NCI-H69 (cell line): ENCODE measurements around the gene CGREF1.

Experiments used
- DNase-seq: peaks from one replicate; lab custom pipeline; 2025; lab: John Stamatoyannopoulos, UW

CGREF1 gene, protein sequence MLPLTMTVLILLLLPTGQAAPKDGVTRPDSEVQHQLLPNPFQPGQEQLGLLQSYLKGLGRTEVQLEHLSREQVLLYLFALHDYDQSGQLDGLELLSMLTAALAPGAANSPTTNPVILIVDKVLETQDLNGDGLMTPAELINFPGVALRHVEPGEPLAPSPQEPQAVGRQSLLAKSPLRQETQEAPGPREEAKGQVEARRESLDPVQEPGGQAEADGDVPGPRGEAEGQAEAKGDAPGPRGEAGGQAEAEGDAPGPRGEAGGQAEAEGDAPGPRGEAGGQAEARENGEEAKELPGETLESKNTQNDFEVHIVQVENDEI

DNA sequence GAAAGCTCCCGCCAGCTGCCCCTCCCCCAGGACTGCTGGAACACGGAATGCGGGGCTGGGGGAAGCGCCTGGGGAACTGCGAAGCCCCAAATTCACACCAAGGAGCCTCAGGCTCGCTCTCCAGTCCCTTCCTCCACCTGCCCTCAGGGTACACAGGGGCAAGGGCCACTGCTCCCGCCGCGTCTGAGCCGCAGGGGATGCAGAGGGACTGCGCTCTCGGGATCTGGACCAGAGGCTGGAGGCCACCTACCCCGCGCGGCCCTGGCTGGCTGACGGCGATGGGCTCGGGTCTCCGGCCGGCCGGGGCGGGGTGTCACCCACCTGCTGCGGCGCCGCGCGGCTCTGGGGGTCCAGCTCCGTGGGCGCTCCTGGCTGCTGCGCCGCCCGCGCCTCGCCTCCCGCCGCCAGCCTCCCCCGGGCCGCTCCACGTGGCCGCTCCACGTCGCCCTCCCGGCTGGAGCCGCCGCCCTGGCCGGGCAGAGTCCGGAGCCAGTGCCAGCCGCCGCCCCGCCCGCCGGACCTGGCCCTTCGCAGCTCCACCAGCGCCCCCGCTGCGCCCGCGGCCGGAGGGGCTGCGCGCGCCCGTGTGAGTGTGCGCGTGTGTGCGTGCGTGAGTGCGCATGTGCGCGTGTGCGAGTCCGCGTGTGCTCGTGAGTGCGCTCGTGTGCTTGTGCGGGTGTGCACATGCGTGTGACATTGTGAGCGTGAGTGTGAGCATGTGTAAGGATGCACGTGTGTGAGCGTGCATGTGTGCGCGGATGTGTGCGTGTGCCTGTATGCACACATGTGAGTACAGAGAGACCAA is at the start of gene CGREF1:
Gene CGREF1 (minus strand): TSS at position 604 of the 805 bp plus-strand sequence. CDS start 14,762 bp downstream, outside the sequence.
- peak; percentile 66 for DNase-seq

DNA sequence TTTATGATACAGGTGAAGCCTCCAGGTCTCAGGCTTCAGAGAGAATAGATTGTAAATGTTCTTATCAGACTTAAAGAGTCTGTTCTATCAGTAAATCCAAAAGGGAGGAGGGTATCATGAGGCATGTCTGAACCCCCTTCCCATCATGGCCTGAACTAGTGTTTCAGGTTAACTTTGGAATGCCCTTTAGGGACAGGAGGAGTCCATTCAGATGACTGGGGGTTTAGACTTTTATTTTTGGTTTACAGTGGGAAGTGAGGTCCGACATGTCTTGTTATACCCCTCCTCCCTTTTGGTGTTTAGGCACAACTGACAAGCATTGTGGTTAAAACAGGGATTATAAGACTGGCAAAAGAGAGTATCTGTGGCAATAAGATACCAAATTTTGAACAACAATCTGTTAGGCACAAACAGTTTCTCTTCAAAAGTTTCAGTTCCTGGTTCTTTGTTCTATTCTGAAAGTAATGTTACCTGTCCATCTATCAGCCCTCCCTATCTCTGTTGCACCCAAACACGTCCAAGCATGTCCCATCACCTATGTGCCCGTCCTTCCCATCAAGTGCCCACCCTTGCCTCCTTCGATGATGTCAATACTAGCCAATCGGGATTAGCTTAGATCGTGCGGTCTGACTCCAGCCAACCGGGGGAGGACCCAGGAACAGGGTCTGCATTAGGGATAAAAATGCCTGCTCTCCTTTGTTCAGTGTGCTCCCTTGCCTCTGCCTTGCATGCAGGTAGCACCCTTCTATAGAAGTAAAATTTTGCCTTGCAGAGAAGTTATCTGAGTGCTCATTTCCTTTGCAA is 46.2 kb upstream of the CGREF1 start:
- DNase-seq = no peak

DNA sequence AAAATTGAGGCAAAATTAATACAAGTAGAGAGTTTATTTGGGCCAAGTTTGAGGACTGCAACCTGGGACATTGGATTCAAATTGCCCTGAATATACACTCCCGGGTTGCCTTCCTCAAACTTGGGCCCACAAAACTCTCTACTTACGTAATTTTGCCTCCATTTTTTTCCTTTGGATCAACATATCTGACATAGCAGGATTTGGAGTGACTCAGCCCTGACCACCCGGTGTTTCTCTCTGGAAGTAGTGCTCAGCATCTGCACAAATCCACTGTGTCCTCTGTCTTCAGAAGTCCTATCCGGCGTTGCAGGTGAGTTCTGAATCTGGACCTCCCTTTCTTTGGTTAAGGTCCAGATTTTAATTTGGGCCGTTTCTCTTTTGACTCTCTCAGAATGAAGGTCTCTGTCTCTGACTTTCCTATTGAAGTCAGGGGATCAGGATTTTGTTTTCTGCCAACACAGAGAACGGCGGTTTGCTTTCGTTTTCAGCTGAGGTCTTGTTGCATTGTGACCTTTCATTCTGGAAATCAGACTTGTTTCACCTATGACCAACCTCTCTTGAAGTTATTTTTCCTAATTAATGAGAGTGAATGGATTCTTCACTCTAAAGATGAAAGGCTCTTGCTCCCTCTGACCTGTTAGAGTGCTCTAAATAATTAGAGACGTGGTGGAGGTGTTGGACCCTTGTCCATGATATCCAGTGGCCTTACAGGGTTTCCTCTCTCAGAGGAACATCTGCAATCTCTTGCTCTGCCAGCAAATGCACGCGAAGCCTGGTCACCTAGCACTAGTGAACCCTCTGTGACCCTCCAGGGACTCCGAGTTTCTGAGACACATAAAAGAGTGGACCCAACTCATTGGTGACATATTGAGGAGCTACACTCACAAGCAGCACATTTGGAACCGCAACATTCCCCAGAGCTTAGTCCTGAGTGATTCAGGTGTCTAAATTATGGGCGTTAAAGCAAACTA is 43.5 kb upstream of the CGREF1 start:
- no peak for DNase-seq

DNA sequence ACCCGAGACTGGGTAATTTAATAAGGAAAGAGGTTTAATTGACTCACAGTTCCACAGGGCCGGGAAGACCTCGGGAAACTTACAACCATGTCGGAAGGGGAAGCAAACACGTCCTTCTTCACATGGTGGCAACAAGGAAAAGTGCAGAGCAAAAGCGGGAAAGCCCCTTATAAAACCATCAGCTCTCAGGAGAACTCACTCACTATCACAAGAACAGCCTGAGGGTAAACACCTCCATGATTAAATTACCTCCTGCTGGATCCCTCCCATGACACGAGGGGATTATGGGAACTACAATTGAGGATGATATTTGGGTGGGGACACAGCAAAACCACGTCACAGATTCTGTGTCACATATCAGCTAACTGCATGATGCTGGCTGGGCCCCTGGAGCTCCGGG is 41.3 kb upstream of the CGREF1 start:
- DNase-seq = no peak

DNA sequence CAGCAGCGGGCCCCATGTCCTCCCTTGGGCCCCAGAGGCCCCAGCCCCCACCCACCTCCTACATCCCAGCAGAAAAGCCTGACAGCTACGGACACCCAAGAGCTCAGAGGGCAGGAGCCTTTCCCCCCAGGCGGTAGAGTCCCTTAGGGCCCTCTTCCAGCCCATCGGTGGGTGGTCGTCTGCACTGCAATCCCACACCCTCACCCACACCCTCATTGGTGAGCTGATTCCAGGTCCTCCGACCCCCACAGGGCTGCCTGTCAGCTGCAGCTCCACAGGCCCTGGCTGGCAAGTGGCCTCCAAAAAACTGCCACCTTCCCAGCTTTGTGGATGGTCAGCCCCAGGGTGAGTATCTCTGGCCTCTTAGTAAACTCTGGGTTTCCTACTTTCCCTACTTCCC is 40.3 kb upstream of the CGREF1 start:
- DNase-seq = no peak

DNA sequence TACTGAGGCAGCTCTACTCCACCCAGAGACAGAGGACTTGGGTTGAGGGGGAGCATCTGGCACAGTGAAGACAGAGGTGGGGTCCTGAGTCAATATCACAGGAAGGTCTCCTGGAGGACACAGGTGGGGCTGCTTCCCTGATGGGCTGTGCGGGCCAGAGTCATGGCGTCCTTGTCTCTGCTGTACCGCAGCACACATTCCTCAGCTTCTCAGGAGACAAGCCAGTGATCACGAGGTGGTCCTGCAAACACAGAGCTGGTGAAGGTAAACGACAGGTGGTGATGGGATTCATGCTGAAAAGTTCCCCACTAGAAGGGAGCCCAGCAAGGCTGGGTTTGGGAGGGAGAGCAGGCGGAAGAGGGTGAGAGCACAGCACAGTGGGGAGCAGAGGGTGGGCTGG is 39.5 kb upstream of the CGREF1 start:
- no peak for DNase-seq

DNA sequence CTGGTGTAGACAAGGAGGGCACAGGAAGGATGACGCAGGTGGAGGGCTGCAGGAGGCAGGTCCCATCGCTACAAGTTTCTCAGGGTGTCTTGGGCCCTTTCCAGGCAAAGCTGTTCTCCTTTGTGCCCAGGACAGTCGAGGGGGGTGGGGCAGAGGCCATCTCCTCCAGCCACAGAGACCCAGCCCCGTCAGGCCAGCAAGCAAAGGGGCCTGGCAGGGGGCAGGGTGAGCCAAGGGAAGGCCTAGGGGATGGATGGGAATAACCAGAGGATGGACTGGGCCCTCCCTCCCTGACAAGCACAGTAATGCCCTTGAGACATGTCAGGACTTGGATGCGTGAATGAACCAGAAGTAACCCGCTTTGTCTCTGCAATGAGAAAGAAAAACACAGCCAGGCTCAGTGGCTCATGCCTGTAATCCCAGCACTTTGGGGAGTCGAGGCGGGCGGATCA is 36.2 kb upstream of the CGREF1 start:
- no peak for DNase-seq

DNA sequence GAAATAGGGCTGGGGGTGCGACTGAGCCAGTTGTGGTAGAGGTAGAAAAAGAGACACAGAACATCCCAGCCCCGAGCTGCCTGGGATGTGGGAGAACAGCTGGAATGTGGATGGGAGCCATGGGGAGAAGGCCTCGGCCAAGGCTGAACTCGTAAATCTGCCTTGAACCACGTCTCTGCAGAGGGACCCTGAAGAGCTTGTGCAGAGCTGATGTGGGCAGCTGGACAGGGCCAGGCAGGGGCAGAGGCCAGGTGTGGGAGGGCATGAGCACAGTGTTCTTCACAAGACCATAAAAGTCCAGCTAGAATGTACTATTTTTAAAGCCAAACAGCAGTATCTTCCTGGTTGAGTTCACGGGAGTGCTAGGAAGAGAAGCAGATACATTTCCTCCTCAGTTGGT is 35.6 kb upstream of the CGREF1 start:
- no peak for DNase-seq

DNA sequence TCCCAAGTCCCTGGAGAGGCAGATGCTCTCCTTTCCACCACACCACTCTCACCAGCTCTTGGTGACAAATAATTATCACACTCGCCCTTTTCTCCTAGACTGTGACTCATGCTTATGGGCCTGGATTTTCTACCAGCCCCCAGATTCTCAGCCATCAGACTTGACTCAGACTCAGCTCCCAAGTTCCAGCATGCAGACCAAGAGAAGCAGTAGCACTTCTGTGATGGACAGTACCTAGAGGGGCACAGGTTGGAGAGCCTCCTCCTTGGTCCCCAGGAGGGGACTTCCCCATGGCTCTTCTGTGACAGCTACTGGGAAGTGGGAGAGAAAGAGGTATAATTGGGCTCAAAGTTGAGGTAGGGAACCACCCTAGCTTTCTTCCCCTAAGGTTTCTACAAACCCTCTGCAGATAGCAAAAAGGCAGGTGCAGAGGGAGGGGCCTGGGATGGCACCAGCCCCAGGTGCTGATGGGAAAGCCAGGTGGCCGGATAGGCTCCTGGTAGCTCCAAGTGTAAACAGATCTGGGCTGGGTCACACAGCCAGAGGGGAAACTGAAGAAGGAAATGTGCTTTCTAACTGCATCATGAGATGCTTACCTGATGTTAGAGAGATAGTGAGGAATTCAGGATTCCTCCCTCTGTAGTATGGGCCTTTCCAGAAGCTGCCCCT is 34.0 kb upstream of the CGREF1 start:
- DNase-seq = peak; percentile 40

DNA sequence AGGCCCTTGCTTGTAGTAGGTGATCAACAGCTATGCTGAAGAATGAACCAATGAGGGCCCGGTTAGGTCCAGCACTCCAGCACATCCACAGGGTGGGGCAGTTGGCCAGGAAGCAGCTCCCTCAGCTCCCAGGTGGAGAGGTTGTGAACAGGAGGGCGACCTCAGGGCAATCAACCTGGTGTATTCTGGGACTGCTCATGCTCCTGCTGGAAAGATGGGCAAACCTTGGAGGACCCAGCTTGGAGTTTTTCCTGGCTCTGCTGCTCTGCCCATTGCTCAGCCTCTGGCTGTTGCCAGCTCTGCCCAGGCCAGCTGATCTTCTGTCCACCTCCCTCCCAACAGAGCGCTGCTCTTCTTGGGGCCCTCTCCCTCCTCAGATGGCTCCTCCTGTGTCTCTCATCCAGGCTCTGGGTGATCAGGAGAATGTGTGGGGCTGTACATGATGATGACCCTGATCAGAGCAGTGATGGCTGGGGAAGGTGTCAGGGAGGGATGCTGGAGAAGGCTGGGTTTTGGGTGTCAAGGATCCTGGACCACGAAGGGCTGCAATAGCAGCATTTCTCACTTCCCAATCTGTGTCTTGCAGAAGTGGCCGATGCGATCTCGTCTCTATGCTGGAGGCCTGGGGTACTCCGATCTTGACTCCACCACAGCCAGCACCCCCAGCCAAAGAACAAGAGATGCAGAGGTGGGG is 33.3 kb upstream of the CGREF1 start:
- DNase-seq = no peak

DNA sequence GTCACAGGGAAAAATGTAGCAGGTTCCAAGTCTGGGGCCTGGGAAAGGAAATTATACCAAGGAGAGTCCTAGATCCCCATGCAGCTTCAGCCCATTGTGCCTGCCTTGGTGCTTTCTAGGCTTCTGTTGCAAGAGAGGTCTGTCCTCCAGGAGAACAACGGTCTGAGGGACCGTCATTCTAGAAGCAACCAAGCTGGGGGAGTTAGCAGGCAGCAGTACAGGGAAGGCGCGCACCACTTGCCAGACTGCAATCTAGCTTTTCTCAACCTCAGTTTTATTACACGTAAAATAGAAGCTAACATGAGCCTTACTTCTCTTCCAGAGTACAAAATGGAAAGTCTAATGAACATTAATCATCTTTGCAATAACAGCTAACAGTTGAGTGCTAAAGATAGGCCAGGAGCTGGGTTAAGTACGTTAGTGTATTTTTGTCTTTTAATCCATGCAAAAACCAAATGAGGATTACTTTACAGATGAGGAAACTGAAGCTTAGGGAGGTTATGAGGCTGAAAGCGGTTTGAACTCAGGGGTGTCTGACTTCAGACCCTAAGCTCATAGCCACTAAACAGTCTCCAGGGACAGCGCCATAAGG is 31.8 kb upstream of the CGREF1 start:
- DNase-seq = no peak

DNA sequence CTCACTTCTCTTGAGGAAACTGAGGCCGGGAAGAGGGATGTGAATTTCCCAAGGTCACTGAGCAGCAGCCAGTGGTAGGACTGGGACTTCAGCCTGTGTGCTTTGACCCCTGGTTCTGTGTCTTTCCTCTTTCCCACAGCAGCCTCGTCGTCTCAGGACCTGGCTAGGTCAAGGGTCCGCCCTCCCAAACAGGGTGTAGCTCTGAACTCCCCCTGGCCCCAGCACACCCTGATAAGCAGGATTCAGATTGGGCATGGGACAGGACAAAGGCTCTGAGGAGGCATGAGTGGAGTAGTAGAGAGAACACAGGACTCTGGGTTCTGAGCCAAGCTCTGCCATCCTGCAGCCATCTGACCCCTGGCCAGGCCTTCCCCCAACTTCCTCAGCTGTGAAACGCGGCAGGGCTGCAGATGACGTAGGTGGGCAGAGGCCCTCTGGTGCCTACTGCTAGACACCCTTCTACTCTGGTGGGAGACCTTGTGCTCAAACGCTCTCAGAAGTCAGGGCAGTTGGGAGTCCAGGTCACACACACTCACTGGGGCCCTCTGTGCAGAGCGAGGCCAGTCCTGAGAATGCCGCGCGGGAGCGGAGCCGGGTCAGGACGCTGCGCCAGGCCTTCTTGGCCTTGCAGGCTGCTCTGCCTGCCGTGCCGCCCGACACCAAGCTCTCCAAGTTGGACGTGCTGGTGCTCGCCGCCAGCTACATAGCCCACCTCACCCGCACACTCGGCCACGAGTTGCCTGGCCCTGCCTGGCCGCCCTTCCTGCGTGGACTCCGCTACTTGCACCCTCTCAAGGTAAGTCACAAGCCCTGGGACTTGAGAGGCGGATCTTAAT is 30.9 kb upstream of the CGREF1 start:
- no peak for DNase-seq

DNA sequence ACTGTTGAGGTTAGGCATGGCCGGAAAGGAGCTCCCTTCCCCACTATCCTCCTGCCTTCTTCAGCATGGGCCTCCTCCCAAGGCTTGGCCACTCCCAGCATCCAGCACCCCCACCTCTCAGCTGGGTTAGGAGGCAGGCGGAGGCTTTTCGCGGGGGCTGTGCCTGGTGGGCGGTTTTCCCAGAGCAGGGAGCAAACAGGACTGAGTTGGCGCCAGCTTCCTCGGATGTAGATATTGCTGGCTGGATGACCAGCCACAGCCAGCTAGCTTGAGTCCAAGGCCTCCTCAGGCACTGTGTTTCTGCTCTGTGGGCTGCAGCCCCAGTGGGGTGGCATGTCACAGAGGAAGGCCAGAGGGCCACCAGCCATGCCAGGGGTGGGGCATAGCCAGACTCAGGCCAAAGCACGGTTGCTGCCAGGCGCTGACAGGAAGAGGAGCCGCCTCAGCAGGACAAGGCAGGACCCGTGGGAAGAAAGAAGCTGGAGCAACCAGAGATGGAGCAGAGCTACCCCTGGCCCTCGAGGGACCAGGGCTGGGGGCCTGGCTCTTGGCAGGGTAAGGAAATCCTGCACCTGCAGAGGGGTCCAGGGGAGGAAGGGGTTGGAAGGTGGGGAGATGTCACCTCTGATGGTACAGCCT is 30.0 kb upstream of the CGREF1 start, which contains the start of gene TCF23:
Gene TCF23 (plus strand): TSS at position 204 of the 639 bp plus-strand sequence. CDS start 130 bp downstream, at position 334.
- no peak for DNase-seq

DNA sequence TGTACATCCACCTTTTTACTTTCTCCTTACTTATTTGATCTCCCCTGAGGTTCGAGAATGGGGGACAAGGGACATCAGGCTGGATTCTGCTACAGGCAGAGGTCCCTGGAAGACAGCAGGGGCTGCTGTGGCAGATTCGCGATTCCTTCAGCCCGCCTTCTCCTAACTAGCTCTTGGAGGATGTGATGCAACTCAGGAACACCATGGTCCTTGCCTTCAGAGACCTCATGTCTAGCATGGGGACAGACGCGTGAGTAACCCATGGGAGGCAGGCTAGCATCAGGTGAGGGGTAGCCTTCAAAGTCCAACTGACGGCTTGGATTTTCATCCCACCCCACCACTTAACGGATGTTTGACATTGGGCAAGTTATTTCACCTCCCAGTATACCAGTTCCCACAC is 29.0 kb upstream of the CGREF1 start:
- no peak for DNase-seq

DNA sequence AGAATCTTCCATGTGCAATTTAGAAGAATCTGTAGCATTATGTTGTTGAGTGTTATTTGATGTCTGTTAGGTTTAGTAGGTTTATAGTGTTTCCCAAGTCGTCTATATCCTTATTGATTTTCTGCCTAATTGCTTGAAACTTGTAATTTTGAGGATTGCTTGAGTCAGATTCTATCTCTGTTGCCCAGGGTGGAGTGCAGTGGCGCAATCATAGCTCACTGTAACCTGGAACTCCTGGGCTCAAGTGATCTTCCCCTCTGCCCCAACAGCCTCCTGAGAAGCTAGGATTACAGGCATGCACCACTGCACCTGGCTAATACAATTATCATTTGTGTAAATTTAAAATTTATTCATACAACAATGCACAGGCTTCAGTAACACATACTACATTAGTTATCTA is 26.8 kb upstream of the CGREF1 start:
- no peak for DNase-seq

DNA sequence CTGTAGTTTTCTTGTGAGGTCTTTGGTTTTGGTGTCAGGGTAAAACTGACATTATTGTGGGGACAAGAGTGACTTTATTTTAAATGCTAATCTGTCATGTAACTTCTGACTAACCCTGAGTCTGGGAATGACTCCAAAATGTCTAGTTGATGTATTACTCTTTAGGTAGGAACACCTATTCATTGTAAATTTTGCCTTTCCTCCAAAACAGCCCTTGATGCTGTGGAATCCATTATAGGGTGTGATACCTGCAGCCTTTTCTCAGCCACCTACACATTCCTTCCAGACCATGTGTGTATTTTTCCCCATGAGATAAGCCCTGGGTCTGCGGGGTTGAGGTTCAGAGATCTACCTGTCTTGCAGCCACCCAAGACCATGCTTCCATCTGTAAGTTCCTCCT is 24.4 kb upstream of the CGREF1 start:
- no peak for DNase-seq

DNA sequence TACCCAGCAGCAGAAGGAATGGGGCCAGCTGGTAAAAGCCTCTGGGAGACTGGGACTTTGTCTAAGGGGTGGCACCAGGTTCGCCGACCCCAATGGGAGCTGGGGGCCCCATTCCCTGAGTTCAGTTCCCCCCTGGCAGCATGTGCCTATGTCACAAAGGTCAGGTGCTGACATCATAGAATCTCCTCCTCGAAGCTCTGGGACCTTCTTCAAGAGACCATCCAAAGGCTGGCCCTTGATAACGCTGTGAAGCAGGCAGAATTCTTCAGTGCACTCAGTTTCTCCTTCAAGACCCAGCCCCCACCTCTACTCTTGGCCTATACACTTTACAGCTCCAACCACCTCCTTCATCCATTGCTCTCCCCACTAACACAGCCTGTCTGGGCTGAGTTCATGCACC is 20.4 kb upstream of the CGREF1 start, which contains the start of gene PRR30:
Gene PRR30 (minus strand): TSS at position 101 of the 400 bp plus-strand sequence. CDS start 1,081 bp downstream, outside the sequence.
- DNase-seq = no peak

DNA sequence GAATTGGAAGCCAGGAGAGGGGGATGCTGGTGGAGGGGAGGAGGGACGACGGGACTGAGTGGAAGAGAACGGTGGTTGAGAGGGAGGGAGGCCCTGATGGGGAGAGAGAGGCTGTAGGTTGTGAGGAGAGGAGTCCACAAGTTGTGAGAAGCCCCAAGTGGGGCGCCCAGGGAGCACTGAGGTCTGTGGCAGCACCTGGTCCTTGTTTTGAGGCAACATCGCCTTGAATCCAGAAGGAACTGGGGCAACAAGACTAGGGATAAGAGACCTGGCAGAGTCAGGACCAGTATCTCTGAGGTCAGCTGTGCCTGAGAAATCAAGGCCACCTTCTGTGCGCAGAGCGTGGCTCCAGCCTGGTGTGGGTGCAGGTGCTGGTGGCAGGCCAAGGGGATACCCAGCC is 19.2 kb upstream of the CGREF1 start:
- no peak for DNase-seq
